IPS DF 4.7 (cell line): ENCODE results near the gene PCDH1.
"Not testable (repeated sequence)": the region's sequence is repeated elsewhere in the genome, so short reads cannot be mapped to it uniquely, and the experiment has no call there.

Source experiments
- DNase-seq: peaks from one replicate; pipeline ENCODE4 v3.0.0-alpha.2; 2013; ENCODE audit warnings: low spot score; ENCODE audit errors: extremely low read depth

The PCDH1 gene

GRCh38 chr5:141835928-141836670 lies 42.1 kb downstream of the PCDH1 start:
- DNase-seq, result no peak

GRCh38 chr5:141834331-141834730 lies 43.9 kb downstream of the PCDH1 start:
- no peak for DNase-seq

GRCh38 chr5:141832131-141832530 lies 46.1 kb downstream of the PCDH1 start:
- DNase-seq, result no peak

- no peak for DNase-seq
Measured at GRCh38 chr5:141828162-141828561, 50.0 kb downstream of the PCDH1 start.

GRCh38 chr5:141826674-141827073 lies 51.5 kb downstream of the PCDH1 start:
- no peak for DNase-seq

- DNase-seq, result no peak
Measured at GRCh38 chr5:141825791-141826560, 52.2 kb downstream of the PCDH1 start.

DNA sequence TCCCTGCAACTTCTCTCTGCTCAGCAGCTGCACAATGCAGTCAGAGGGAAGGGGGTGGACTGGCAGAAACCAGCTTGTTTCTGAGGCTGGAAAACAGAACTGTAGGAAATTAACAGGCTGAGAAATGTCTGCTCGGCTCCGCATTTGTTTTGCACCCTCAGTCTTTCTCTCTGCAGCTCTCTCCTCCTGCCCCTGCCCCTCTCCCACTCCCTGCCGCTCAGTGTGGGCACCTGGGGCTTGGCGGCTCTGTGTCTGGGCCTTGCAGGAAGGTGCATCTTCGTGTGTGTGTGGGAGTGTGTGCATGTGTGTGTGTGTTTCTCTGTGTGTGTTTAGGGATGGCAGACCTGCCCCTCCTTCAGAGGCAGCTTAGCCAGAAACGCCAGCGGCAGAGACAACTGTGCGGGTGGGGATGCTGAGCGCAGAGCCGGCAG lies 53.0 kb downstream of the PCDH1 start:
- no peak for DNase-seq

GRCh38 chr5:141824717-141825116 lies 53.5 kb downstream of the PCDH1 start:
- no peak for DNase-seq

DNA sequence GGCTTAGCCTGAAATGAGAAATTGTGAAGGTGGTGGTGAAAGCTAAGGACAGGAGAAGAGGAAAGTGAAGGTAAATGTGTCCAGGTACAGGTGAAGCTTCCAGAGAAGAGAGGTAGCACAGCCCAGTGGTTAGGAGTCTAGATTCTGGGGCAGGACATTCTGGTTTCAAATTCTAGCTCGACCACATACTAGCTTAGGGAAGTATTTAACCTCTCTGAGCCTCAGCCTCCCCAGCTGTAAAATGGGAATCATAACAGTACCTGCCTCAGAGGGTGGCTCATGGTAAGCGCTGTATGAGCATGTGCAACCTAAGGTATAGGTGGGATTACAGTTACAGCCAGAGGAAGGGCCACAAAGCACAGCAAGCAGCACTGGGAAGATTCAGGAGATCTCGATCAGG lies 55.2 kb downstream of the PCDH1 start:
- DNase-seq, result no peak

GRCh38 chr5:141822144-141822543 lies 56.1 kb downstream of the PCDH1 start:
- no peak for DNase-seq

DNA sequence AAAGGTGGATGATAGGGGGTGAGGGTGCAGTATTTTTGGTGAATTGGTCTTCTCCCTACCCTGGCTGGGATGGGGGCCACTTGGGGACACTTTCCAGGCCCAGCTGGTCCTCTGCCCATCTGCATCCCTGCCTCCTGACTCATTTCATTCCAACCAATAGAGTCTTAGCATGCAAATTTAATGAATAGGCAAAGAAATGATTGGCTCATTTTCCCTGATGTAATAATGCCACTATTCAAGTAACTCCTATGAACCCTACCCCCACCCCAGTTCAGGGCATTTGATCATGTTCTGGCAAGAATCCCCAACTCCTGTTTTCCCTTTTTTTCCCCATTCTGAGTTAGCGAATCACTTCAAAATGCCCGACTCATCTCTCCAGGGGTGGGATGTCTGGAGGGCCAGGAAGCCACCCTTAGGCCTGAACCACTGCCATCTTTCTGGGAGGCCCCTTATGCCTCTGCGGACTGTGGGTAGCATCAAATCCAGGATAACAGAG lies 56.7 kb downstream of the PCDH1 start:
- DNase-seq, result no peak

GRCh38 chr5:141820686-141821085 lies 57.5 kb downstream of the PCDH1 start:
- not testable (repeated sequence) for DNase-seq

- DNase-seq, result no peak
Measured at GRCh38 chr5:141817631-141818030, 60.6 kb downstream of the PCDH1 start.

- DNase-seq, result peak; percentile 100
Measured at GRCh38 chr5:141816598-141817399, 61.4 kb downstream of the PCDH1 start.

DNA sequence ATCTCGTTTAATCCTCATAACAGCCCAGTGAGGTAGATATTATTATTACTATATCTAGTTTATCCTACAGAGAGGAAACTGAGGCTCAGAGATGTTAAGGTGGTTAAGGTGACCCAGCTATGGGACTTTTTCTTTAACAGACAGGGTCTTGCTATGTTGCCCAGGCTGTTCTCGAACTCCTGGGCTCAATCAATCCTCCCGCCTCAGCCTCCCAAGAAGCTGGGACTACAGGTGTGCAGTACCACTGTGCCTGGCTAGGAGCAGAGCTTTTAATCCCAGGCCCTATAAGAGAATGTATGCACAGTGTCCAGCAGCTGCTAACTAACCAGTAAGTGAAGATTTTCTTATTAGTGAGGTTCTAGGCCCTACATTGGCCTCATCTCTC lies 62.4 kb downstream of the PCDH1 start:
- no peak for DNase-seq

DNA sequence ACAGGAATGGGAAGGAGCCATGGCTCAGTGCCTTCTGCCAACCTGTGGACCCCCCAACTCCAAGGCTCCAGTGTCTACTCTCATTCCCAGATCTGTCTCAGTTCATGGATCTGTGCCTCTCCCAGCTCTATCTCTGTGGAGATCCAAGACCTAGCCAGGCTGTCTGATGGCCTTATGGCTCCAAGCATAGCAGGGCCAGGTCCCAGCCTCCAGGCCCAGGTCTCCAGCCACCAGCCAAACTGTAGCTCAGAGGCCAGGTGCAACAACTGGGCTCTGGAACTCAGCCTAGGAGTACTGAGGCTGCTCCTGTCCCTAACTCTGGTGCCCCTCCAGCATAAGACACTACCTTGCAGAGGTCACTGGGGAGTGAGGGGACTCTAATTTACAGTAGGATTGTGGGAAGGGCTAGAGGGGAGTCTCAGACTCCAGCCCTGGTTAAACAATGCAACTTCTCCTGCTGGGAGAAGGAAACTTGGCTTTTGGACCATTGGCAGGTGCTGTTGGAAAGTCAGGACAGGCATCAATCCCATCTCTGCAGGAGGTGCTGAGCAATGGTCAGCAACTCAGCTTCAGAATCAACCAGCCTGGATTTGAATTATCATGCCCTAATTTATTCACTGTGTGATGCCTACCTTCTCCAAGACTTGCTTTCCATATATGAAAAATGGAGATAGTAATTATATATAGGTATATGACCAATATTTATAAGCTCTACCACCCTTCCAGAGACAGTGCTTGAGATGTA lies 63.0 kb downstream of the PCDH1 start:
- no peak for DNase-seq

- no peak for DNase-seq
Measured at GRCh38 chr5:141814064-141814964, 63.9 kb downstream of the PCDH1 start.

DNA sequence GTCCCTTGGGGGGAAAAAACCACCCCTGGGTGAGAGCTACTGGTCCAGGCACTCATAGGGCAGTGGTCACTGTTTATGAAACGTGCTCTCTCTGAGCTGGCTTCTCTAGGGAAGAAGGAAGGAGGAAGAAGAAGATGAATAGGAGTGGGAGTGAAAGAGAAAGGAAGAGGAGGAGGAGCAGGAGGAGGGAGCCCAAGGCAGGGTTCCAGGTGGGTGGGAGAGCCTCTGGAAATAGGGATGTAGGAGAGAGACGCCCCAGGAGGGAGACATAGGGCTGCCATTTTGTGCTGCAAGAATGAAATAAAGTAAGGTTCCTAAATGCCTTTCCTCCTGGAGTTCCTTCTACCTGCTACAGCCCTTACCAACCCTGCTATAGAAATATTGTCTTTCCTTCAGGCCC lies 65.7 kb downstream of the PCDH1 start:
- no peak for DNase-seq

- DNase-seq, result no peak
Measured at GRCh38 chr5:141811287-141812155, 66.7 kb downstream of the PCDH1 start.
